ENCODE measurements around the gene KIAA1671.

GRCh38 chr22:25160120-25160996 is 207.8 kb downstream of the KIAA1671 start:
- no peak for TF ChIP-seq CTCF (IDR thresholded peaks at IDR 0.05; ENCODE audit: insufficient read depth, low read length, poor library complexity, severe bottlenecking)
- TF ChIP-seq EZH2phosphoT487 (conservative IDR thresholded peaks at IDR 0.05; ENCODE audit: low read length), result no peak

All from SU-DHL-6 (cell line).